ENCODE data around the gene CDKAL1. TPM values are rescaled to one million over a fixed set of nuclear protein-coding genes. Genes with fewer than 3 reads are reported as not detected.

The CDKAL1 gene
- total RNA-seq, 2 donors from 2014 or later: 23.5 to 26.4 TPM

- Mint-ChIP-seq H3K36me3 (ENCODE audit: low read depth) (no peaks in the 10 kb centered on the region), H3K9me3 (no peaks in the 10 kb centered on the region), H3K4me1 (peaks cover 5% of the 10 kb centered on the region), H3K4me3 (no peak overlapping the region), H3K27me3 (ENCODE audit: insufficient read depth) (no peaks in the 10 kb centered on the region), H3K27ac (no peak overlapping the region)
- TF ChIP-seq, protein P1, sequence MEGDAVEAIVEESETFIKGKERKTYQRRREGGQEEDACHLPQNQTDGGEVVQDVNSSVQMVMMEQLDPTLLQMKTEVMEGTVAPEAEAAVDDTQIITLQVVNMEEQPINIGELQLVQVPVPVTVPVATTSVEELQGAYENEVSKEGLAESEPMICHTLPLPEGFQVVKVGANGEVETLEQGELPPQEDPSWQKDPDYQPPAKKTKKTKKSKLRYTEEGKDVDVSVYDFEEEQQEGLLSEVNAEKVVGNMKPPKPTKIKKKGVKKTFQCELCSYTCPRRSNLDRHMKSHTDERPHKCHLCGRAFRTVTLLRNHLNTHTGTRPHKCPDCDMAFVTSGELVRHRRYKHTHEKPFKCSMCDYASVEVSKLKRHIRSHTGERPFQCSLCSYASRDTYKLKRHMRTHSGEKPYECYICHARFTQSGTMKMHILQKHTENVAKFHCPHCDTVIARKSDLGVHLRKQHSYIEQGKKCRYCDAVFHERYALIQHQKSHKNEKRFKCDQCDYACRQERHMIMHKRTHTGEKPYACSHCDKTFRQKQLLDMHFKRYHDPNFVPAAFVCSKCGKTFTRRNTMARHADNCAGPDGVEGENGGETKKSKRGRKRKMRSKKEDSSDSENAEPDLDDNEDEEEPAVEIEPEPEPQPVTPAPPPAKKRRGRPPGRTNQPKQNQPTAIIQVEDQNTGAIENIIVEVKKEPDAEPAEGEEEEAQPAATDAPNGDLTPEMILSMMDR (conservative IDR thresholded peaks at IDR 0.05): no peak
- Histone ChIP-seq H3K27me3 (ENCODE audit: control insufficient read depth, insufficient read depth, low read length, poor library complexity, severe bottlenecking) (no peaks in the 10 kb centered on the region), H3K4me1 (ENCODE audit: control insufficient read depth, insufficient read depth, low read length) (no peaks in the 10 kb centered on the region), H3K36me3 (ENCODE audit: control insufficient read depth, insufficient read depth, low read length) (no peaks in the 10 kb centered on the region), H3K9ac (ENCODE audit: extremely low read depth, low read length, poor library complexity, severe bottlenecking) (no peak overlapping the region), H3K4me3 (ENCODE audit: low read length) (no peak overlapping the region), H3K9me3 (ENCODE audit: control insufficient read depth, low read length) (no peaks in the 10 kb centered on the region), H3K27ac (ENCODE audit: low read depth, low read length) (no peak overlapping the region)
- DNase-seq: no peak
- 96 to 100% methylated on average over 1 to 2 of the region's 2 CpGs for WGBS, 2 experiments (ENCODE audit: insufficient coverage in 1 of 2, insufficient read length in 1 of 2)
These were observed 513.8 kb downstream of the CDKAL1 start for GRCh38 chr6:21048047-21048446.

GRCh38 chr6:21049148-21049547 is 514.9 kb downstream of the CDKAL1 start:
- Histone ChIP-seq H3K9me3 (ENCODE audit: control insufficient read depth, low read length) (no peaks in the 10 kb centered on the region), H3K27ac (ENCODE audit: low read depth, low read length) (no peak overlapping the region), H3K9ac (ENCODE audit: extremely low read depth, low read length, poor library complexity, severe bottlenecking) (no peak overlapping the region), H3K27me3 (ENCODE audit: control insufficient read depth, insufficient read depth, low read length, poor library complexity, severe bottlenecking) (no peaks in the 10 kb centered on the region), H3K4me3 (ENCODE audit: low read length) (no peak overlapping the region), H3K36me3 (ENCODE audit: control insufficient read depth, insufficient read depth, low read length) (no peaks in the 10 kb centered on the region), H3K4me1 (ENCODE audit: control insufficient read depth, insufficient read depth, low read length) (no peaks in the 10 kb centered on the region)
- Mint-ChIP-seq H3K27me3 (ENCODE audit: insufficient read depth) (no peaks in the 10 kb centered on the region), H3K27ac (no peak overlapping the region), H3K9me3 (no peaks in the 10 kb centered on the region), H3K36me3 (ENCODE audit: low read depth) (no peaks in the 10 kb centered on the region), H3K4me1 (peaks cover 5% of the 10 kb centered on the region), H3K4me3 (no peak overlapping the region)
- no peak for DNase-seq
- TF ChIP-seq, protein P1 (conservative IDR thresholded peaks at IDR 0.05): no peak

GRCh38 chr6:21049572-21049971 is 515.3 kb downstream of the CDKAL1 start:
- no peak overlapping the region for H3K27ac Mint-ChIP-seq
- H3K4me3 Mint-ChIP-seq: no peak overlapping the region
- Histone ChIP-seq H3K27ac (ENCODE audit: low read depth, low read length) (no peak overlapping the region), H3K4me3 (ENCODE audit: low read length) (no peak overlapping the region), H3K9me3 (ENCODE audit: control insufficient read depth, low read length) (no peaks in the 10 kb centered on the region), H3K27me3 (ENCODE audit: control insufficient read depth, insufficient read depth, low read length, poor library complexity, severe bottlenecking) (no peaks in the 10 kb centered on the region), H3K36me3 (ENCODE audit: control insufficient read depth, insufficient read depth, low read length) (no peaks in the 10 kb centered on the region), H3K9ac (ENCODE audit: extremely low read depth, low read length, poor library complexity, severe bottlenecking) (no peak overlapping the region), H3K4me1 (ENCODE audit: control insufficient read depth, insufficient read depth, low read length) (no peaks in the 10 kb centered on the region)
- H3K27me3 Mint-ChIP-seq (ENCODE audit: insufficient read depth): no peaks in the 10 kb centered on the region
- no peak for DNase-seq
- no peaks in the 10 kb centered on the region for H3K9me3 Mint-ChIP-seq
- TF ChIP-seq, protein P1 (conservative IDR thresholded peaks at IDR 0.05): no peak
- H3K36me3 Mint-ChIP-seq (ENCODE audit: low read depth): no peaks in the 10 kb centered on the region
- peaks cover 5% of the 10 kb centered on the region for H3K4me1 Mint-ChIP-seq

All from endodermal cell (in vitro differentiated cells).